Measurements from ENCODE around the gene TBC1D22B.

- TF ChIP-seq GATA2 (IDR thresholded peaks at IDR 0.05; ENCODE audit: low read depth, low read length) (no peak), GATA3 (IDR thresholded peaks at IDR 0.05; ENCODE audit: low read depth, low read length) (no peak)
Measured at GRCh38 chr6:37236921-37237320, 20.7 kb upstream of the TBC1D22B start.
